B cell (primary cell): ENCODE measurements around the gene TRIM61. TPM values are rescaled to one million over a fixed set of nuclear protein-coding genes. Genes with fewer than 3 reads are reported as not detected.

Experiments used
- ATAC-seq: fragments of 200-7000 bp; cut with Tn5 transposase; one replicate; pipeline ENCODE4 v1.10.0; 2021; ENCODE audit warnings: low read depth, mild to moderate bottlenecking, moderate number of reproducible peaks, moderate library complexity
- CTCF ChIA-PET: fragments of 350-600 bp; sonication (Branson Sonifier 250); formaldehyde crosslinking; loops from one replicate; lab custom pipeline; 2021; ENCODE audit warnings: antibody characterized with exemption, inconsistent platforms; lab: Charles Lee
- POLR2A ChIA-PET: fragments of 350-600 bp; sonication (Branson Sonifier 250); formaldehyde crosslinking; loops from one replicate; lab custom pipeline; 2021; ENCODE audit warnings: antibody characterized with exemption; lab: Charles Lee
- DNase-seq: peaks from one replicate; pipeline ENCODE4 v3.0.0; 2013
- H2AFZ ChIP-seq: 2 replicates; pipeline ENCODE4 v1.6.1; 2012; ENCODE audit warnings: mild to moderate bottlenecking, low read depth, low read length; ENCODE audit not compliant: insufficient read depth, poor library complexity, severe bottlenecking
- H3K27ac ChIP-seq, 2 donors: 1 replicate in 1 of 2; 2 replicates in 1 of 2; pipeline ENCODE4 v1.5.1; 2012 to 2013; ENCODE audit warnings: low read length in 2 of 2, mild to moderate bottlenecking in 2 of 2, moderate library complexity in 1 of 2
- H3K27me3 ChIP-seq, 4 experiments: fragments of 200-600 bp in 1 of 4; sonication (generic) in 1 of 4; replicated peaks in 1 of 4; 1 replicate in 2 of 4; 2 replicates in 2 of 4; pipeline versions ENCODE4 v1.6.1 to v1.7.0; 2013 to 2016; ENCODE audit warnings: low read length in 3 of 4, mild to moderate bottlenecking in 2 of 4, mixed read lengths in 1 of 4, moderate library complexity in 1 of 4; ENCODE audit not compliant: insufficient read depth in 4 of 4, control insufficient read depth in 3 of 4; ENCODE audit errors: control extremely low read depth in 1 of 4
- H3K36me3 ChIP-seq, 2 experiments: replicated peaks in 1 of 2; 1 replicate in 1 of 2; 2 replicates in 1 of 2; pipeline versions ENCODE4 v1.6.1 to v1.7.1; 2013; ENCODE audit warnings: low read length in 1 of 2; ENCODE audit not compliant: insufficient read depth in 2 of 2, control insufficient read depth in 1 of 2; ENCODE audit errors: control extremely low read depth in 1 of 2, extremely low read depth in 1 of 2
- H3K4me1 ChIP-seq, 2 donors: fragments of 200-600 bp in 1 of 2; sonication (generic) in 1 of 2; 1 replicate in 1 of 2; 2 replicates in 1 of 2; pipeline versions ENCODE4 v1.5.1 to v1.6.1; 2013 to 2017; ENCODE audit warnings: low read length in 2 of 2; ENCODE audit not compliant: control insufficient read depth in 2 of 2, insufficient read depth in 2 of 2
- H3K4me2 ChIP-seq: replicated peaks from 2 replicates; pipeline ENCODE3; 2012; ENCODE audit warnings: mild to moderate bottlenecking, low read depth, low read length; ENCODE audit not compliant: poor library complexity, severe bottlenecking
- H3K4me3 ChIP-seq, 5 experiments: fragments of 200-600 bp in 1 of 5; sonication (generic) in 1 of 5; 1 replicate in 3 of 5; 2 replicates in 2 of 5; pipeline versions ENCODE4 v1.5.1 to v1.7.0; 2011 to 2016; ENCODE audit warnings: low read length in 4 of 5, mild to moderate bottlenecking in 4 of 5, low read depth in 2 of 5, control low read depth in 1 of 5, moderate library complexity in 1 of 5; ENCODE audit not compliant: insufficient read depth in 1 of 5; ENCODE audit errors: control extremely low read depth in 1 of 5, extremely low read depth in 1 of 5
- H3K79me2 ChIP-seq: fragments of 200-600 bp; sonication (generic); one replicate; pipeline ENCODE4 v1.6.0; 2016; ENCODE audit warnings: low read length; ENCODE audit not compliant: control insufficient read depth, insufficient read depth
- H3K9ac ChIP-seq: fragments of 200-600 bp; sonication (generic); 2 replicates; pipeline ENCODE4 v1.6.1; 2017; ENCODE audit warnings: mild to moderate bottlenecking, low read length, moderate library complexity
- H3K9me3 ChIP-seq, 3 donors: one replicate each; pipeline versions ENCODE4 v1.6.1 to v1.7.1; 2013; ENCODE audit warnings: low read length in 2 of 3; ENCODE audit not compliant: control insufficient read depth in 2 of 3, insufficient read depth in 1 of 3; ENCODE audit errors: control extremely low read depth in 1 of 3
- H4K20me1 ChIP-seq: 2 replicates; pipeline ENCODE4 v1.6.0; 2012; ENCODE audit warnings: mild to moderate bottlenecking, low read length; ENCODE audit not compliant: insufficient read depth, control insufficient read depth, poor library complexity, severe bottlenecking
- H3K27ac Mint-ChIP-seq: one replicate; pipeline ENCODE4 v1.8.0; 2021; ENCODE audit warnings: mixed read lengths
- H3K27me3 Mint-ChIP-seq: one replicate; pipeline ENCODE4 v1.8.0; 2021; ENCODE audit warnings: mixed read lengths
- H3K4me1 Mint-ChIP-seq: one replicate; pipeline ENCODE4 v1.8.0; 2021; ENCODE audit warnings: mixed read lengths
- H3K4me3 Mint-ChIP-seq: one replicate; pipeline ENCODE4 v1.8.0; 2021; ENCODE audit warnings: mixed read lengths
- H3K9me3 Mint-ChIP-seq: one replicate; pipeline ENCODE4 v1.8.0; 2022; ENCODE audit warnings: mixed read lengths; ENCODE audit not compliant: insufficient read depth
- CTCF ChIP-seq: fragments of 200-600 bp; IDR thresholded peaks from one replicate; pipeline ENCODE4 v1.8.0; 2022; ENCODE audit warnings: antibody characterized with exemption, mild to moderate bottlenecking
- EZH2 ChIP-seq: IDR thresholded peaks from 2 replicates; pipeline ENCODE4 v1.6.1; 2012; ENCODE audit warnings: borderline replicate concordance, low read depth, mild to moderate bottlenecking, moderate library complexity, low read length; ENCODE audit not compliant: insufficient read depth, poor library complexity, severe bottlenecking
- WGBS: methylation state at CpG from one replicate; pipeline ENCODE4 v1.1.5; 2013; ENCODE audit warnings: missing lambda C conversion rate; ENCODE audit not compliant: insufficient coverage; 5-methylcytosine and 5-hydroxymethylcytosine counted together
- intact Hi-C: fragments of 100-400 bp; cut with micrococcal nuclease; formaldehyde crosslinking; loops from one replicate; pipeline ENCODE4 v1.10.0; 2022
- polyA plus RNA-seq: library from polyadenylated mRNA; depleted of rRNA; stranded (reverse); fragments of >200 nt; gene quantifications from 2 replicates; pipeline ENCODE4 v1.2.3, GENCODE V29; 2012
- total RNA-seq, 2 donors: library from RNA; stranded (reverse); fragments of 120-200 nt in 1 of 2; gene quantifications; 1 replicate in 1 of 2; 2 replicates in 1 of 2; pipeline versions ENCODE4 v1.2.3 to v1.2.4, GENCODE V29; 2013 to 2022

Gene TRIM61
- total and polyA plus RNA-seq, 2 donors (not counting 1 experiment from before 2014, with no cell fraction given), result 0.16 to 2.2 TPM

GRCh38 chr4:164935363-164935762 lies 42.1 kb downstream of the TRIM61 start:
- intact Hi-C loops, result no loop called here

GRCh38 chr4:164933244-164933643 lies 44.2 kb downstream of the TRIM61 start:
- WGBS, result 92% methylated on average over 10 of the region's 11 CpGs
- intact Hi-C loops, result no loop called here
- Mint-ChIP-seq H3K27ac (no peak overlapping the region), H3K4me3 (no peak overlapping the region), H3K9me3 (no peaks in the 10 kb centered on the region), H3K4me1 (no peaks in the 10 kb centered on the region), H3K27me3 (peaks cover 19% of the 10 kb centered on the region)
- Histone ChIP-seq H2AFZ (no peak overlapping the region), H3K4me3 (no peak overlapping the region), H3K36me3 (no peaks in the 10 kb centered on the region), H3K27me3 (peaks cover 0 to under 1% (median 0%) of the 10 kb centered on the region in 4 experiments), H4K20me1 (no peaks in the 10 kb centered on the region), H3K9ac (no peak overlapping the region), H3K27ac (no peak overlapping the region), H3K79me2 (no peaks in the 10 kb centered on the region), H3K4me1 (no peaks in the 10 kb centered on the region), H3K9me3 (peaks cover 0 to 8% (median 0%) of the 10 kb centered on the region in 3 donors), H3K4me2 (no peak overlapping the region)
- DNase-seq (no peak), ATAC-seq (no peak)
- CTCF ChIA-PET, result no interaction called here
- POLR2A ChIA-PET, result no interaction called here
- no peak for TF ChIP-seq EZH2
- TF ChIP-seq CTCF, result no peak

More at GRCh38 chr4:164935363-164935762, 42.1 kb downstream of the TRIM61 start:
- WGBS, result no CpG with 5 or more reads among the region's 1 CpG
- no peak overlapping the region for H3K9ac ChIP-seq
- peaks cover 0 to 3% (median 1%) of the 10 kb centered on the region in 4 experiments for H3K27me3 ChIP-seq
- H3K79me2 ChIP-seq, result no peaks in the 10 kb centered on the region
- Mint-ChIP-seq H3K4me1 (no peaks in the 10 kb centered on the region), H3K27ac (no peak overlapping the region), H3K27me3 (peaks cover 31% of the 10 kb centered on the region), H3K9me3 (no peaks in the 10 kb centered on the region), H3K4me3 (no peak overlapping the region)
- CTCF ChIA-PET, result no interaction called here
- no peak overlapping the region for H3K27ac ChIP-seq
- ATAC-seq (no peak), DNase-seq (no peak)
- H3K36me3 ChIP-seq, result no peaks in the 10 kb centered on the region
- no peak overlapping the region for H3K4me2 ChIP-seq
- H3K4me1 ChIP-seq, result no peaks in the 10 kb centered on the region
- no peak overlapping the region for H2AFZ ChIP-seq
- no peaks in the 10 kb centered on the region for H4K20me1 ChIP-seq
- TF ChIP-seq CTCF (no peak), EZH2 (no peak)
- peaks cover 0 to 3% (median 0%) of the 10 kb centered on the region in 3 donors for H3K9me3 ChIP-seq
- POLR2A ChIA-PET, result no interaction called here
- H3K4me3 ChIP-seq, result no peak overlapping the region
